K562 (cell line): ENCODE data around the gene NR2F6. TPM values are rescaled to one million over a fixed set of nuclear protein-coding genes. Genes with fewer than 3 reads are reported as not detected.

ENCODE experiments used
- BMI1 ChIP-seq: fragments of 150-350 bp; IDR thresholded peaks from 2 replicates; pipeline ENCODE4 v1.6.1; 2014; ENCODE audit warnings: low read length
- CTCF ChIP-seq, 3 experiments: IDR thresholded peaks in 2 of 3; conservative IDR thresholded peaks in 1 of 3; 2 replicates each; pipeline ENCODE4 v1.5.1; 2011 to 2012; ENCODE audit warnings: low read length in 3 of 3, mild to moderate bottlenecking in 3 of 3, control low read depth in 2 of 3, improper control_type of control experiment in 1 of 3, inconsistent platforms in 1 of 3, low read depth in 1 of 3, mixed read lengths in 1 of 3, moderate library complexity in 1 of 3; ENCODE audit not compliant: insufficient read depth in 2 of 3
- ELF4 ChIP-seq: fragments of 450-650 bp; formaldehyde crosslinking; IDR thresholded peaks from 2 replicates; pipeline ENCODE4 v1.4.0; 2022; ENCODE audit warnings: missing genetic modification characterization
- HDAC6 ChIP-seq: IDR thresholded peaks from 2 replicates; pipeline ENCODE4 v1.6.1; 2012; ENCODE audit warnings: low read depth, mild to moderate bottlenecking, control low read depth, inconsistent platforms, low read length, moderate library complexity
- HDGF ChIP-seq: fragments of 450-650 bp; IDR thresholded peaks from 2 replicates; pipeline ENCODE4 v1.6.1; 2016
- L3MBTL2 ChIP-seq: fragments of 450-650 bp; IDR thresholded peaks from 2 replicates; pipeline ENCODE4 v1.6.1; 2016; ENCODE audit warnings: mild to moderate bottlenecking, moderate library complexity
- MAZ ChIP-seq, 2 experiments: fragments of 450-650 bp in 1 of 2; sonication (generic) in 1 of 2; formaldehyde crosslinking; IDR thresholded peaks in 1 of 2; conservative IDR thresholded peaks in 1 of 2; 2 replicates each; pipeline versions ENCODE4 v1.4.0 to v1.5.0; 2020; ENCODE audit warnings: mild to moderate bottlenecking in 1 of 2, missing genetic modification reagents in 1 of 2
- MBD2 ChIP-seq: sonication (generic); IDR thresholded peaks from 2 replicates; pipeline ENCODE4 v1.6.1; 2016; ENCODE audit warnings: low read depth, borderline replicate concordance
- POLR2G ChIP-seq: fragments of 200-400 bp; formaldehyde crosslinking; IDR thresholded peaks from 2 replicates; pipeline ENCODE4 v1.6.1; 2017; ENCODE audit warnings: low read depth, mild to moderate bottlenecking, antibody characterized with exemption, low read length, moderate library complexity
- TFE3 ChIP-seq: fragments of 450-650 bp; formaldehyde crosslinking; IDR thresholded peaks from 2 replicates; pipeline ENCODE4 v1.4.0; 2020; ENCODE audit warnings: mild to moderate bottlenecking, mixed read lengths
- TGIF2 ChIP-seq: sonication (generic); formaldehyde crosslinking; IDR thresholded peaks from 2 replicates; pipeline ENCODE4 v1.8.1; 2022; ENCODE audit warnings: mild to moderate bottlenecking, missing genetic modification reagents, moderate library complexity
- THRA ChIP-seq: fragments of 450-650 bp; IDR thresholded peaks from 2 replicates; pipeline ENCODE4 v1.6.1; 2017; ENCODE audit warnings: mild to moderate bottlenecking, moderate library complexity
- ZBTB33 ChIP-seq: sonication (generic); formaldehyde crosslinking; IDR thresholded peaks from 2 replicates; pipeline ENCODE4 v1.8.1; 2023; ENCODE audit warnings: mild to moderate bottlenecking, missing genetic modification reagents
- ZNF175 ChIP-seq: fragments of 200-800 bp; sonication (Bioruptor generic); IDR thresholded peaks from 2 replicates; pipeline ENCODE4 v1.6.1; 2016; ENCODE audit warnings: low read depth, mild to moderate bottlenecking, missing genetic modification characterization, missing compliant biosample characterization
- polyA plus RNA-seq, 8 experiments: library from polyadenylated mRNA; depleted of rRNA in 4 of 8; stranded (reverse) in 5 of 8; unstranded in 3 of 8; fragments of >200 nt; fragmentation: Nextera tagmentation in 2 of 8; fragmentation: Illumina TruSeq in 1 of 8; extraction: Ambion mirVana in 2 of 8; extraction: Trizol in 1 of 8; gene quantifications; 2 replicates each; pipeline versions ENCODE4 v1.2.1 to v1.2.3, GENCODE V29; 2011 to 2014; ENCODE audit warnings: inconsistent platforms in 1 of 8, missing spikeins in 1 of 8
- total RNA-seq, 7 experiments: library from RNA; depleted of rRNA in 6 of 7; stranded (reverse); fragments of >200 nt in 6 of 7; fragmentation: Illumina TruSeq in 2 of 7; extraction: Trizol in 2 of 7; gene quantifications; 2 replicates each; pipeline versions ENCODE4 v1.2.1 to v1.2.3, GENCODE V29; 2011 to 2021; ENCODE audit warnings: low replicate concordance in 1 of 7

NR2F6 gene
- total and polyA plus RNA-seq, 9 of the 15 experiments (the other 6 are each of a cell fraction or from before 2014, with no cell fraction given), result 0.76 to 97.5 (median 18.8) TPM

- no peak for TF ChIP-seq HDAC6
- TF ChIP-seq POLR2G, result peak; percentile 51; the same call in 1 of the 2 replicates
- no peak for TF ChIP-seq TFE3 (CRISPR knock-in tag)
- no peak for TF ChIP-seq THRA
- TF ChIP-seq MAZ (CRISPR knock-in tag; conservative IDR thresholded peaks at IDR 0.05 in 1 of 2, IDR thresholded peaks at IDR 0.05 in 1 of 2), result no peak
- TF ChIP-seq ZBTB33 (CRISPR knock-in tag), result peak; percentile 62
- 0 out of 2 replicates have a peak, but pooled peaks have one; percentile 43 for TF ChIP-seq HDGF
- no peak for TF ChIP-seq ELF4
- TF ChIP-seq ZNF175, result no peak
- no peak for TF ChIP-seq MBD2
- TF ChIP-seq L3MBTL2, result 0 out of 2 replicates have a peak, but pooled peaks have one; percentile 16
- TF ChIP-seq BMI1, result no peak
- TF ChIP-seq CTCF (IDR thresholded peaks at IDR 0.05 in 2 of 3, conservative IDR thresholded peaks at IDR 0.05 in 1 of 3; ENCODE audit: insufficient read depth in 2 of 3, low read depth in 1 of 3, low read length in 3 of 3), result peak; percentile 92 to 96 (median 94)
- no peak for TF ChIP-seq TGIF2
These were observed 40.2 kb downstream of the NR2F6 start (continued) for GRCh38 chr19:17205237-17206140.
